Activated T-cell treated with anti-CD3 and anti-CD28 coated beads for 24 hours (primary cell): ENCODE measurements around the gene CTCFL.
"Not testable (repeated sequence)": the region's sequence is repeated elsewhere in the genome, so short reads cannot be mapped to it uniquely, and the experiment has no call there.

Experiments
- DNase-seq: peaks from one replicate; pipeline ENCODE4 v3.0.0-alpha.2; 2020; ENCODE audit warnings: low read depth

CTCFL gene

GRCh38 chr20:57508831-57509230, 16.1 kb downstream of the CTCFL start:
- DNase-seq, result no peak

GRCh38 chr20:57508381-57508780, 16.6 kb downstream of the CTCFL start:
- no peak for DNase-seq

- no peak for DNase-seq
Observed at GRCh38 chr20:57507477-57507876, 17.5 kb downstream of the CTCFL start.

GRCh38 chr20:57505979-57506378, 19.0 kb downstream of the CTCFL start:
- no peak for DNase-seq

- DNase-seq, result no peak
Observed at GRCh38 chr20:57504411-57504810, 20.5 kb downstream of the CTCFL start.

GRCh38 chr20:57503035-57503658, 21.8 kb downstream of the CTCFL start:
- DNase-seq, result no peak

GRCh38 chr20:57502336-57502700, 22.6 kb downstream of the CTCFL start:
- no peak for DNase-seq

- DNase-seq, result no peak
Observed at GRCh38 chr20:57501461-57502335, 23.2 kb downstream of the CTCFL start.

GRCh38 chr20:57500962-57501361, 24.0 kb downstream of the CTCFL start:
- DNase-seq, result no peak

GRCh38 chr20:57500235-57500634, 24.7 kb downstream of the CTCFL start:
- no peak for DNase-seq

- DNase-seq, result no peak
Observed at GRCh38 chr20:57499676-57500075, 25.3 kb downstream of the CTCFL start.

- no peak for DNase-seq
Observed at GRCh38 chr20:57498425-57499400, 26.2 kb downstream of the CTCFL start.

- DNase-seq, result no peak
Observed at GRCh38 chr20:57496592-57496991, 28.3 kb downstream of the CTCFL start.

- DNase-seq, result no peak
Observed at GRCh38 chr20:57495978-57496377, 29.0 kb downstream of the CTCFL start.

GRCh38 chr20:57493091-57493615, 31.8 kb downstream of the CTCFL start:
- no peak for DNase-seq

GRCh38 chr20:57491373-57491772, 33.6 kb downstream of the CTCFL start:
- DNase-seq, result no peak

- DNase-seq, result not testable (repeated sequence)
Observed at GRCh38 chr20:57488277-57488676, 36.7 kb downstream of the CTCFL start.

- no peak for DNase-seq
Observed at GRCh38 chr20:57485770-57486169, 39.2 kb downstream of the CTCFL start.

- no peak for DNase-seq
Observed at GRCh38 chr20:57484772-57485171, 40.2 kb downstream of the CTCFL start.

- DNase-seq, result no peak
Observed at GRCh38 chr20:57483287-57484050, 41.5 kb downstream of the CTCFL start.

- DNase-seq, result no peak
Observed at GRCh38 chr20:57482796-57483195, 42.1 kb downstream of the CTCFL start.
